Measurements from ENCODE around the gene CKB.

Gene CKB

DNA sequence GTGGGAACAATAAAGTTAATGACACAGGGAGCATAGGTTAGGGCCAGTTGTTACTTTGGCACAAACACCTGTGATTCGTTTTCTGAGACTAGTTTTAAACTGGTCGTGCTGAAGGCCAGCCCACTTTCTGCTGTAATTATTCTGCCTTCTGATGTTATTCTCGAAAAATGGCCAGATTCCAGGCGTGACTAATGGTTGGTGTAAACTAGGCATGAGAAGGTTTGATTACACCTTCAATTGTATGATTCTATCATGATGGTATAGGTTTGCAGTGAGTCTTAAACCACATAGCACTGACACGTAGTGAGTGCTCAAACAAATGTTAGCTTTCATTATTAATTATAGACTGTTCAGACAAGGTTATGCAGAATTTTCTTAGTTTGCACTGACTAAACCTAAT lies 39.0 kb downstream of the CKB start:
- DNase-seq: no peak

GRCh38 chr14:103480595-103480994 lies 42.0 kb downstream of the CKB start:
- peak; percentile 73 to 80 for DNase-seq

DNA sequence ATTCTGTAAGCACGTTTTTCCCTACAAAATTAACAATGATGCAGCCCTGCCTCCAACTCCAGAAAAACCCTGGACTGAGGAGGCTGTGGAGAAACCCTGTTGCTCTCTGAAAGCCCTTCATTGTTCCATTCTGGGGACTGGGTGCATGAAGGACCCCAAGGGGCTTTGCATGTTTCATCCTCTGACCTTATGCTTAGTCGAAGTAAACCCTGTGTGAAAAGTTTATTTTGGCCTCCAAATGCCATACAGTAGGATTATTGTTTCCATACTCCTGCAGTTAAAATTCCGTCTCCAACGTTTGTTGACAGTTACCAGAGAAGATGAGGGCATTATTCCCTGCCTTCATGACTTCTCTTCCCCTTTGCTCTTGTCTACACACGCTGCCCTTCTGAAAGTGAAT lies 46.0 kb downstream of the CKB start:
- DNase-seq: no peak

DNA sequence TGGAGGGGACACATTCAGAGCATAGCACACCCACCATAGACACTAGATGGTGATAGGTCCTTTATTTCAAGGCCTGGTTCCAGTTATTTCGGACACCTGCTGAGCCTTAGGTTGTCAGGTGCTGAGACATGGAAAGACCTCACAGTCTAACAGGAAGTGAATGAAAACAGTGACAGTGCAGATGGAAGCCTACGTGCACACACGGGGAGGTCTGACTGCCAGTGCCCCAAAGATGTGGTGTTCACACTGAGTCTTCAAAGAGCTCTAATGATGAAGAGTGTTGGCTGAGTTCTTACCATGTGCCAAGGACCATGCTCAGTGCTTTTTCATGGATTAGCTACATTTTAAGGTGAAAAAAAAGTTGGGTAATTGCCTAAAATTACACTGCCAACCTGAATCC lies 46.6 kb downstream of the CKB start:
- DNase-seq: no peak

- DNase-seq: no peak
Observed at GRCh38 chr14:103474893-103475292, 47.7 kb downstream of the CKB start.

DNA sequence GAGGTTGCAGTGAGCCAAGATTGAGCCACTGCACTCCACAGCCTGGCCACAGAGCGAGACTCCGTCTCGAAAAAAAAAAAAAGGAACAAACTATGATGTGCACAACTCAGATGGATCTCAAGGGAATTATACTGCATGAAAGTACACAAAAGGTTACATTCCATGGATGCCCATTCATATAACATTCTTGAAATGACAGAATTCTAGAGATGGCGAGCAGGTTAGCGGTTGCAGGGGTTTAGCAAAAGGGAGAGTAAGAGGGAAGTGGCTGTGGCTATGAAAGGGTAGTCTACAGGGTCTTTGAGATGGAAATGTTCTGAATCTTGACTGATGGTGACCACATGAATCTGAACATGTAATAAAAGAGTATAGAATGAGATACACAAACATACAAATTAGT lies 49.7 kb downstream of the CKB start:
- no peak for DNase-seq

Data from Kasumi-1 (cell line).